SJCRH30 (cell line): ENCODE data around the gene FTH1. TPM values are rescaled to one million over a fixed set of nuclear protein-coding genes. Genes with fewer than 3 reads are reported as not detected.
A peak's percentile ranks its signal among the peaks of the same experiment; 100 is the strongest.
"Not testable (repeated sequence)": the region's sequence is repeated elsewhere in the genome, so short reads cannot be mapped to it uniquely, and the experiment has no call there.

Experiments used
- DNase-seq, 2 experiments: peaks; one replicate each; pipeline ENCODE4 v3.0.0-alpha.2; 2015 to 2020
- H3K27ac ChIP-seq: fragments of 250-450 bp; sonication (Bioruptor Pico); 2 replicates; pipeline ENCODE4 v1.5.1; 2020; ENCODE audit warnings: mild to moderate bottlenecking, moderate library complexity
- H3K27me3 ChIP-seq: fragments of 250-450 bp; sonication (Bioruptor Pico); 2 replicates; pipeline ENCODE4 v1.5.1; 2020; ENCODE audit warnings: mild to moderate bottlenecking, moderate library complexity
- H3K36me3 ChIP-seq: fragments of 250-450 bp; sonication (Bioruptor Pico); 2 replicates; pipeline ENCODE4 v1.5.1; 2020; ENCODE audit warnings: mild to moderate bottlenecking, moderate library complexity
- H3K4me1 ChIP-seq: fragments of 250-450 bp; sonication (Bioruptor Pico); 2 replicates; pipeline ENCODE4 v1.5.1; 2020; ENCODE audit warnings: mild to moderate bottlenecking, moderate library complexity
- H3K4me3 ChIP-seq: fragments of 250-450 bp; sonication (Bioruptor Pico); 2 replicates; pipeline ENCODE4 v1.5.1; 2020; ENCODE audit warnings: mild to moderate bottlenecking, moderate library complexity
- H3K9me3 ChIP-seq: fragments of 250-450 bp; sonication (Bioruptor Pico); replicated peaks from 2 replicates; pipeline ENCODE4 v1.5.1; 2020; ENCODE audit warnings: mild to moderate bottlenecking, moderate library complexity
- total RNA-seq: library from RNA; depleted of rRNA; stranded (reverse); fragments of >200 nt; shearing (Covaris generic); gene quantifications from 2 replicates; pipeline ENCODE4 v1.2.3, GENCODE V29; 2014

FTH1 gene
- total RNA-seq, 1 experiment from 2014 or later: 357 TPM

- peaks cover 17% of the 10 kb centered on the region for H3K4me1 ChIP-seq
- H3K27me3 ChIP-seq: no peaks in the 10 kb centered on the region
- H3K9me3 ChIP-seq: no peaks in the 10 kb centered on the region
- DNase-seq: no peak
- H3K36me3 ChIP-seq: no peaks in the 10 kb centered on the region
- no peak overlapping the region for H3K4me3 ChIP-seq
- peak overlapping the region; percentile 25; the same call in 1 of the 2 replicates for H3K27ac ChIP-seq
Measured at GRCh38 chr11:61972672-61973475, 5.4 kb upstream of the FTH1 start.

GRCh38 chr11:61972112-61972671 is 4.8 kb upstream of the FTH1 start:
- peak overlapping the region; percentile 25 for H3K27ac ChIP-seq
- no peak overlapping the region for H3K4me3 ChIP-seq
- DNase-seq: no peak
- H3K36me3 ChIP-seq: no peaks in the 10 kb centered on the region
- H3K9me3 ChIP-seq: no peaks in the 10 kb centered on the region
- H3K27me3 ChIP-seq: no peaks in the 10 kb centered on the region
- H3K4me1 ChIP-seq: peaks cover 17% of the 10 kb centered on the region

GRCh38 chr11:61971248-61972111 is 4.0 kb upstream of the FTH1 start:
- no peaks in the 10 kb centered on the region for H3K27me3 ChIP-seq
- H3K4me1 ChIP-seq: peaks cover 17% of the 10 kb centered on the region
- H3K27ac ChIP-seq: peak overlapping the region; percentile 46
- H3K36me3 ChIP-seq: no peaks in the 10 kb centered on the region
- H3K9me3 ChIP-seq: no peaks in the 10 kb centered on the region
- H3K4me3 ChIP-seq: peak overlapping the region; percentile 13; the same call in 1 of the 2 replicates
- DNase-seq: peak; percentile 88 to 93

- Histone ChIP-seq H3K27me3 (no peaks in the 10 kb centered on the region), H3K4me1 (peaks cover 17% of the 10 kb centered on the region), H3K36me3 (peaks cover 6% of the 10 kb centered on the region), H3K9me3 (no peaks in the 10 kb centered on the region), H3K4me3 (no peak overlapping the region), H3K27ac (no peak overlapping the region)
- no peak for DNase-seq
Measured at GRCh38 chr11:61969838-61970662, 2.6 kb upstream of the FTH1 start.

GRCh38 chr11:61969391-61969758 is 1.9 kb upstream of the FTH1 start:
- Histone ChIP-seq H3K27ac (no peak overlapping the region), H3K36me3 (peaks cover 13% of the 10 kb centered on the region), H3K4me3 (no peak overlapping the region), H3K9me3 (no peaks in the 10 kb centered on the region), H3K4me1 (peaks cover 17% of the 10 kb centered on the region), H3K27me3 (no peaks in the 10 kb centered on the region)
- no peak for DNase-seq

GRCh38 chr11:61968758-61969390 is 1.4 kb upstream of the FTH1 start:
- Histone ChIP-seq H3K36me3 (peaks cover 17% of the 10 kb centered on the region), H3K4me3 (peak overlapping the region; percentile 79), H3K27ac (no peak overlapping the region; the same call in 1 of the 2 replicates), H3K4me1 (peaks cover 17% of the 10 kb centered on the region), H3K27me3 (no peaks in the 10 kb centered on the region), H3K9me3 (no peaks in the 10 kb centered on the region)
- DNase-seq: no peak

- peak; percentile 56 to 67 for DNase-seq
- peak overlapping the region; percentile 79 for H3K4me3 ChIP-seq
- H3K27ac ChIP-seq: peak overlapping the region; percentile 74
- H3K4me1 ChIP-seq: peaks cover 17% of the 10 kb centered on the region
- peaks cover 17% of the 10 kb centered on the region for H3K36me3 ChIP-seq
- H3K27me3 ChIP-seq: no peaks in the 10 kb centered on the region
- H3K9me3 ChIP-seq: no peaks in the 10 kb centered on the region
Measured at GRCh38 chr11:61967924-61968757, 707 bp upstream of the FTH1 start.

- Histone ChIP-seq H3K4me3 (peak overlapping the region; percentile 79), H3K4me1 (peaks cover 8% of the 10 kb centered on the region), H3K36me3 (peaks cover 17% of the 10 kb centered on the region), H3K27me3 (no peaks in the 10 kb centered on the region), H3K27ac (no peak overlapping the region), H3K9me3 (no peaks in the 10 kb centered on the region)
- peak; percentile 43 to 64 for DNase-seq
Measured at GRCh38 chr11:61966734-61967115, 709 bp downstream of the FTH1 start.

- not testable (repeated sequence) for H3K4me1 ChIP-seq, H3K27ac ChIP-seq, H3K4me3 ChIP-seq, H3K27me3 ChIP-seq, DNase-seq, H3K9me3 ChIP-seq
- H3K36me3 ChIP-seq: peaks cover 17% of the 10 kb centered on the region
Measured at GRCh38 chr11:61964666-61965271, 2.7 kb downstream of the FTH1 start.

- no peak for DNase-seq
- H3K4me1 ChIP-seq: peaks cover 2% of the 10 kb centered on the region; the same call in 1 of the 2 replicates
- H3K9me3 ChIP-seq: no peaks in the 10 kb centered on the region
- H3K36me3 ChIP-seq: peaks cover 17% of the 10 kb centered on the region
- no peak overlapping the region for H3K27ac ChIP-seq
- H3K27me3 ChIP-seq: no peaks in the 10 kb centered on the region
- no peak overlapping the region for H3K4me3 ChIP-seq
Measured at GRCh38 chr11:61964058-61964665, 3.3 kb downstream of the FTH1 start.

- H3K4me1 ChIP-seq: peaks cover under 1% of the 10 kb centered on the region; the same call in 1 of the 2 replicates
- H3K36me3 ChIP-seq: peaks cover 17% of the 10 kb centered on the region
- H3K27me3 ChIP-seq: no peaks in the 10 kb centered on the region
- H3K27ac ChIP-seq: no peak overlapping the region
- DNase-seq: no peak
- no peaks in the 10 kb centered on the region for H3K9me3 ChIP-seq
- no peak overlapping the region for H3K4me3 ChIP-seq
Measured at GRCh38 chr11:61963282-61964057, 4.0 kb downstream of the FTH1 start.

- Histone ChIP-seq H3K27me3 (no peaks in the 10 kb centered on the region), H3K36me3 (peaks cover 17% of the 10 kb centered on the region), H3K4me3 (no peak overlapping the region), H3K9me3 (no peaks in the 10 kb centered on the region), H3K4me1 (no peaks in the 10 kb centered on the region), H3K27ac (no peak overlapping the region)
- DNase-seq: no peak
Measured at GRCh38 chr11:61963016-61963281, 4.5 kb downstream of the FTH1 start.
